NCI-H510A treated with DMSO at 0.1 percent for 48 hours (cell line): Measurements from ENCODE around the gene NSUN4.
A peak's percentile ranks its signal among the peaks of the same experiment; 100 is the strongest.
"Not testable (repeated sequence)": the region's sequence is repeated elsewhere in the genome, so short reads cannot be mapped to it uniquely, and the experiment has no call there.

Experiments
- DNase-seq: peaks from one replicate; lab custom pipeline; 2025; lab: John Stamatoyannopoulos, UW

NSUN4 gene

GRCh38 chr1:46340404-46341221 is at the start of gene NSUN4:
TSS of gene NSUN4 (plus strand) at chr1:46340807. CDS start at chr1:46340827, 20 bp downstream.
- peak; percentile 85 for DNase-seq

DNA sequence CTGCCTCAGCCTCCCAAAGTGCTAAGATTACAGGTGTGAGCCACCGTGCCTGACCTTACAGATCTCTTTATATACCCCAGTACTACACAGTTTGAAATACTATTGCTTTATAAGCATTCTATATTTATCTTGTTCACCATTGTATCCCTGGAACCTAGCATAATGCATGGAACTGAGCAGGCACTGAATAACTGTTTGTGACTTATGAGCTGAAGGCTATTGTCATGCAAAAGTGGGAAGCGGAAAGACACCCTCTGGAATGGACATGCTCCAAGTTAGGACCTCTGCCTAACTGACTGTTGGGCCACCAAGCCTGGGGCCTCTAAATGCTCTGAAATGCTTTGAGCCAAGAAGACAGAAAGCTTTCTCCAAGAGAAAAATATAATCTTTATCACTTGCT is 45.3 kb upstream of the NSUN4 start:
- DNase-seq = no peak

DNA sequence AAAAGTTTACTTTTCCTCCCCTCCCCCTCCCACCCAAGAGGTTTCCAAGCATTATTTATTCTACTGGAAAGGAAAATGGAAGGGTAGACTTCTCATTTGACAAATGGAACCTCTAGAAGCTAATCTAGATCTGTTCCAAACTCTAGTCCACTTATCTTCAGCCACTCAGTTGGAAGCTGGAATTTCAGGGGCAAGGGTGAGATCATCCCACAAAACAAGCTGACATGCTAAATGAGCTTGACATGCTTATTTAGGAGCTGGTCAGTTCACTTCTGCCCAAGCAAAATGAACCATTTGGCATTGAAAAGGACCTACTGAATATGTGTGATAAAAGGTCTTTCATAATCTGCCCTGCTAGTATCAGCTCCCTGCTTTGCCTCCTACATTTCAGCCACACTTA is 42.2 kb upstream of the NSUN4 start:
- DNase-seq = no peak

- no peak for DNase-seq
These were observed 39.8 kb upstream of the NSUN4 start for GRCh38 chr1:46300673-46301405.

- no peak for DNase-seq
These were observed 39.2 kb upstream of the NSUN4 start for GRCh38 chr1:46301406-46301807.

DNA sequence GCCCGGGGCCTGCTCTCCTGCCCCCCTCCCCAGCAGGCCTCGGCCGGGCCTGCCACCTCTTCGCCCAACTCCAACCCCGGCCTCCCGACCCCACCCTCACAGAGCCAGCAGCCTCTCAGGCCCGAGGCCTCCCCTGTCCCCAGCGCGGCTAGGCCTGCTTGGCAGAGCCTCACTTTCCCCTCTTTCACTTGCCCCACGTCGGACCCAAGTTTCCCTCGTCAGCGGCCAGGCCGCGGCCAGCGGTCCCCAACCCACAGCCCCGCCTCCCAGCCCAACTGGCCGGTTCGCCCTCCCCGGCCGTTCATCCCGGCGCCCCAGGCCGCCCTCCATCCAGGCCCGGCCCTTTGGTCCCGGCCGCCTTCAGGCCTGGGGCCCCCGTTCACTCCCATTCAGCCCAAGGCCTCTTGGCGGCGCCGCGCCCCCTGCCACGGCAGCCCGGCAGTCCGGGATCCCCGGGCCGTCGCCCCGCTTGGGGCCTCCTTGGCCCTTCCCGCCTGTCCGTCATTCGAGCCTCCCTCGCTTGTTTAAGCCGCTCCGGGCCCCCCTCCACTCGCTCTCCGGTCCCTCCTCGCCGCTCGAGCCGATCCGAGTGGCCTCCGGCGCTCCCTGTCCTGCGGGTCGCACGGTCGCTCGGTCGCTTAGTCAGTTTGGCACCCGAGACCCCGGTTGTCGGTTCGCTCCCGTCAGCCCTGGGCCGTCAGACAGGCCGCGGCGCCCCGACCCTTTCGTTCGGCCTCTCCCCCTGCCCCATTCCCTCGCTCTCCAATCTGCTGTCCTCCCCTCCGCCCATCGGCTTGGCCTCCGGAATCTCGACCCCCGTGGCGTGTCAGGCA is 38.6 kb upstream of the NSUN4 start:
- DNase-seq = no peak

DNA sequence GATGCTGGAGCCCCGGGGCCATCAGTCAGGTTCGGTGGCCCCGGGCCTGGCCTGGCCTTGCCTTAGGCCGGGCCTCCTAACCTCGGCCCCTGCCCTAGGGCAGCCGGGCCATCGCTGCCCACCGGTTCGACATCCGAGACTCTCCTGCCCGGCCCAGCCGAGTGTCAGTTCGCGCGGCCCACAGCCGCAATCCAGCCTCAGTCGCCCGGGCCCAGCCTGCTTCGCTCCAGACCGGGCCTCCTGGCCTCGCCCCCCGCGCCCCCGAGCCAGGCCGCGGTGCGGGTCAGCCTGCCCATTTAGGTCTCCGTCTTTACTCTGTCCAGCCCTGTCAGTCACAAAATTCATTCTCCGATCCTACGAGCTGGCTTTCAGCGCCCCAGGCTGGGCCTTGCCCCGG is 38.0 kb upstream of the NSUN4 start:
- DNase-seq = no peak

DNA sequence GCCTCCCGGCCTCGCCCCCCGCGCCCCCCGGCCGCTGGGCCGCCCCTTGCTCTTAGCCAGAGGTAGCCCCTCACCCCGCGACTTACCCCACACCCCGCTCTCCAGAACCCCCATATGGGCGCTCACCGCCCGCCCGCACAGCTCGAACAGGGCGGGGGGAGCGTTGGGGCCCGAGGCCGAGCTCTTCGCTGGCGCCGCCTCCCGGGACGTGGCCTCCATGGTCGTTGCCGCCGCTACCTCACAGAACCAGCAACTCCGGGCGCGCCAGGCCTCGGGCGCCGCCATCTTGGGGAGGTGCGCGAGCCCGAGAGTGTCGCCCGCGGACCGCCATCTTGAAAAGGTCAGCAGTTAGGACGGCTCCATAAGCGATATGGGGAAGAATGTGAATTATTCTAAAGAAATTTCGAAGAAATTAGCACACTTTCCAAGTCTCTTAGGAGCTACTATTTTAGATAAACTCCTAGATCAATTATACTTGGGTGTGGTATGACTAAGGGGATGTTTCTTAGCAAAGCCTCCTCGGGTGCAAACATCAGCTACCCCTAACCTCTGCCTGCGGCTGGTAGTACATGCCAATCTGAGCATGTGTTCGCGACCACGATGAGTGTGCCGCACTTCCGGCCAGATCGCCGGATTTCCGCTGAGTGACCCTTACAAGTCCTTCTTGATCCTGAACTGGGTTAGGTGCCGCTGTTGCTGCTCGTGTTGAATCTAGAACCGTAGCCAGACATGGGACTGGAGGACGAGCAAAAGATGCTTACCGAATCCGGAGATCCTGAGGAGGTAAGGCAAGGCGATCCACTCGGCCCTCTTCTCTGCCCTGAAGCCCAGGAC is 37.4 kb upstream of the NSUN4 start, which contains the start of the genes LRRC41 and UQCRH:
Gene LRRC41, minus strand, starts transcription at position 579 of the 834 bp plus-strand sequence. Its CDS starts 294 bp downstream, at position 285.
Gene UQCRH, plus strand, starts transcription at position 661 of the 834 bp plus-strand sequence. Its CDS starts 69 bp downstream, at position 730.
- peak; percentile 98 for DNase-seq

DNA sequence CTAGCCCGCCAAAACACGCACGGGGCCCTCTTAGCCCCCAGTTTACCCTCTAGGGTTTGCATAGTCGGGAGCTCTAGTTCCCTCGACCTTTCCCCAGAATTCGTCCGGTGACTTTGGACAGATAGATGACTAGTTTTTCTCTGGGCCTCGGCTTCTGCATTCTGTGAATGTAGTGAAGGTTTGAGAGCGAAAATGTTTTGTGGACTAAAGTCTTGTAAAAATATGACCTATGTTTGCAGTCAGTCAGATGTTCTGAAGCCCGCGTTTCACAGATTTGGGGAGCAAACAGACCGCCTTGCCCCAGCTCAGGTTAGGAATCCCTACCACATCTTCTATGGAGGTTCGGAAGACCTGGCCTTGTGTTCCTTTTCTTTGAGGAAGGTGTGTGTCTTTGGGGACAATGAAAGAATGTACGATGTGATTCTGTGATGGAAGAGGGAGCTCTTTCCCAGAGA is 36.7 kb upstream of the NSUN4 start:
- no peak for DNase-seq

DNA sequence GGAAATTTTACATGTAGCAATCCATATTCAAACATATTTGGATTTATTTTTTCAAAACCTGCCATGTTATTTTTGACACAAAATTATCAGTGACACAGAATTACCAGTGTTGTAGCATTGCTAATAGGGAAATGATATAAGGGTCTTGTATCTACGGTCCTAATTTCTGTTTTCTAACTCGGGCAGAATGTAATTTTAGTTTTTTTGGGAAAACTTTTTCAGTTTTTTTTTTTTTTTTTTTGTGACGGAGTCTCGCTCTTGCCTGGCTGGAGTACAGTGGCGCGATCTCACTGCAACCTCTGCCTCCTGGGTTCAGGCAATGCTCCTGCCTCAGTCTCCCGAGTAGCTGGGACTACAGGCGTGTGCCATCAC is 34.5 kb upstream of the NSUN4 start:
- no peak for DNase-seq

GRCh38 chr1:46309401-46310159 is 31.0 kb upstream of the NSUN4 start:
- no peak for DNase-seq

DNA sequence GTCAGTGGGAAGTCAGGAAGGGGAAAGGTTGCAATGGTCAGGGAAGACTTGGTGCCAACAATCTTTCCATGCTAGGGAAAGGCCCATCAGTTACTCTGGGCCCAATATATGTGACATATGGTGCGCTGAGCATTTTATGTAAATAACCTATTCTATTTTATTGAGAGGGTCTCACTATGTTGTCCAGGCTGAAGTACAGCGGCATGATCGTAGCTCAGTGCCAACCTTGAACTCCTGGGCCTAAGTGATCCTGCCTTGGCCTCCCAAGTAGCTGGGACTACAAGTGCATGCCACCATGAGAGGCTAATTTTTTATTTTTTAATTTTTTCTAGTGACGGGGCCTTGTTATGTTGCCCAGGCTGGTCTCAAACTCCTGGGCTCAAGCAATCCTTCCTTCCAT is 30.3 kb upstream of the NSUN4 start:
- DNase-seq = no peak

- DNase-seq = no peak
These were observed 24.8 kb upstream of the NSUN4 start for GRCh38 chr1:46315669-46316403.

GRCh38 chr1:46317323-46317722 is 23.3 kb upstream of the NSUN4 start:
- DNase-seq = no peak

GRCh38 chr1:46319301-46319700 is 21.3 kb upstream of the NSUN4 start:
- not testable (repeated sequence) for DNase-seq

- DNase-seq = not testable (repeated sequence)
These were observed 20.4 kb upstream of the NSUN4 start for GRCh38 chr1:46319960-46320914.

DNA sequence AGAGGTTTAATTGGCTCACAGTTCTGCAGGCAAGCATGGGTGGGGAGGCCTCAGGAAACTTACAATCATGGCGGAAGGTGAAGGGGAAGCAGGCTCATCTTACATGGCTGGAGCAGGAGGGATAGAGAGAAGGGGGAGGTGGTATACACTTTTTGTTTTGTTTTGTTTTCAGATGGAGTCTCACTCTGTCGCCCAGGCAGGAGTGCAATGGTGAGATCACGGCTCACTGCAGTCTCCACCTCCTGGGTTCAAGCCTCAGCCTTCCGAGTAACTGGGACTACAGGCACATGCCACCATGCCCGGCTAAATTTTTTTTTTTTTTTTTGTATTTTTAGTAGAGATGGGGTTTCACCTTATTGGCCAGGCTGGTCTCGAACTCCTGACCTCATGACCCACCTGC is 18.4 kb upstream of the NSUN4 start:
- DNase-seq = not testable (repeated sequence)

DNA sequence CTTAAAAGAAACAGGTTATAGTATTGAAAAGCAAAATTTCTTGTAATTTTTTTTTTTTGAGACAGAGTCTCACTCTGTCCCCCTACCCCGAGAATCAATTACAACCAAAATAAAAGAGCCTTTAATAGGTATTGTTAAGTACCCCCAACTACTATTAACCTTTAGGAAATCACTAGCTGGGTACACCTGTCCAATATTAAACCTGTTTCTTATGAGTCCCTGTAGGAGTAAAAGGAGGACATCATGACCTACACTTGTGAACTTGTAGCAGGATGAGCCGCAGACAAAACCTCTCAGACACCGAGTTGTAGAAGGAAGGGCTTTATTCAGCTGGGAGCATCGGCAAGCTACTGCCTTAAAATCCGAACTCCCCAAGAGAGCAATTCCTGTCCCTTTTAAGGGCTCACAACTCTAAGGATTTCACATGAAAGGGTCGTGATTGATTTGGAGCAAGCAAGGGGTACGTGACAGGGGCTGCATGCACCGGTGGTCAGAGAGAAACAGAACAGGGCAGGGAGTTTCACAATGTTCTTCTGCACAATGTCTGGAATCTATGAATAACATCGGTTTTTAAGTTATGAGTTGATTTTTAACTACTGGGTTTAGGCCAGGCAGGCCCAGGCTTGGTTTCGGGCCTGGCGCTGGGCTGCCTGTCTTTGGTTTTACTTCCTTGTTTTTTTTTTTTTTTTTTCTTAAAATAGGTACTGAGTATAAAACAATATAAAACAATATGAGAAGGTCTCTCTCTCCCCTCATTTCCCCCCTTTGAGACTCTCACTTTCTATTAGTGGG is 15.1 kb upstream of the NSUN4 start:
- not testable (repeated sequence) for DNase-seq
